HFFc6 (cell line): ENCODE measurements around the gene PLAAT5. TPM values are rescaled to one million over a fixed set of nuclear protein-coding genes. Genes with fewer than 3 reads are reported as not detected.

Source experiments
- DNase-seq: peaks from one replicate; pipeline ENCODE4 v3.0.0-alpha.2; 2018
- H3K27ac Mint-ChIP-seq: 2 replicates; pipeline ENCODE4 v1.8.0; 2020; ENCODE audit warnings: mild to moderate bottlenecking, mixed read lengths
- H3K27me3 Mint-ChIP-seq: 2 replicates; pipeline ENCODE4 v1.8.0; 2021; ENCODE audit warnings: mild to moderate bottlenecking, moderate library complexity, mixed read lengths; ENCODE audit not compliant: insufficient read depth
- H3K36me3 Mint-ChIP-seq: 2 replicates; pipeline ENCODE4 v1.8.0; 2021; ENCODE audit warnings: low read depth, mixed read lengths
- H3K4me1 Mint-ChIP-seq: 2 replicates; pipeline ENCODE4 v1.8.0; 2020; ENCODE audit warnings: low read depth, mixed read lengths
- H3K4me3 Mint-ChIP-seq: 2 replicates; pipeline ENCODE4 v1.8.0; 2020; ENCODE audit warnings: mild to moderate bottlenecking, moderate library complexity, mixed read lengths
- H3K9me3 Mint-ChIP-seq: 2 replicates; pipeline ENCODE4 v1.8.0; 2020; ENCODE audit warnings: mild to moderate bottlenecking, mixed read lengths
- CTCF ChIP-seq: fragments of 200-600 bp; sonication (generic); IDR thresholded peaks from 2 replicates; pipeline ENCODE4 v1.5.0; 2021; ENCODE audit warnings: antibody characterized with exemption, mild to moderate bottlenecking
- total RNA-seq, 6 experiments: library from RNA; stranded (reverse); fragmentation: NEBNext Ultra II Directional; extraction: Animal tissue kit (Norgen Biotek cat#: 25700); gene quantifications; 2 replicates in 1 of 6; 3 replicates in 5 of 6; pipeline ENCODE4 v1.2.3, GENCODE V29; 2021

PLAAT5 gene
- total RNA-seq, 6 experiments from 2014 or later: not detected

DNA sequence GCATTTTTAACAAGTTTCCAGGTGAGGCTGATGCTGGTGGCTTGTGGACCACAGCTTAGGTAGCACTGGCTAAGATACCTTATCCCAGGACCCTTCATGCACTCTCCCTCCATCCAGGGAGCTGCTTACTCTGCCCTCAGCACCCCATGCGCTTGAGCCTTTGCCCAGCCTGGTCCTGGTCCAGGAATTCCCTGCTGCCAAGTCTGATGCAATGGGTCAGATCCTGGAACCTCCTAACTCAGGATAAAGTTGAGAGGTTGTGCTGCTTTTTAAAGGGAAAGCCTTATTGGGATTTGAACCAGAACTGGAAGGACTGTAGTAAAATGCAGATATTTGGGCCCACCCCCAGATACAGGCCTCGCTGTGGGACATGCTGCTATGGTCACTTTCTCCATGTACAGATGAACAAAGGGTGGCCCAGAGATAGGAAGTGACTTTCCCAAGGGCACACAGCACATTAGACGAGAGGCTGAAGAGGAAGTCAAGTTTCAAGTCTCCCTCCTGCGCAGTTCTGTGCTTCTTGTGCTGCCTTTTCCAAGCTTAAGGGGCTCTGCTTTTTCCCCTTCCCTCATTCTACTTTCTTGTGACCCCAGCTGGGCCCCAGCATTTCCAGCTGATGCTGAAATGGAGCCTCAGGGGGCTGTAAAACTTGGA is 14.1 kb upstream of the PLAAT5 start:
- no peak overlapping the region for H3K4me3 Mint-ChIP-seq
- H3K27me3 Mint-ChIP-seq: peaks cover 31% of the 10 kb centered on the region
- H3K27ac Mint-ChIP-seq: no peak overlapping the region
- H3K9me3 Mint-ChIP-seq: peaks cover 9% of the 10 kb centered on the region
- no peaks in the 10 kb centered on the region for H3K4me1 Mint-ChIP-seq
- H3K36me3 Mint-ChIP-seq: peaks cover 6% of the 10 kb centered on the region
- no peak for DNase-seq
- TF ChIP-seq CTCF: no peak

GRCh38 chr11:63504054-63504453 is 13.1 kb upstream of the PLAAT5 start:
- no peaks in the 10 kb centered on the region for H3K4me1 Mint-ChIP-seq

DNA sequence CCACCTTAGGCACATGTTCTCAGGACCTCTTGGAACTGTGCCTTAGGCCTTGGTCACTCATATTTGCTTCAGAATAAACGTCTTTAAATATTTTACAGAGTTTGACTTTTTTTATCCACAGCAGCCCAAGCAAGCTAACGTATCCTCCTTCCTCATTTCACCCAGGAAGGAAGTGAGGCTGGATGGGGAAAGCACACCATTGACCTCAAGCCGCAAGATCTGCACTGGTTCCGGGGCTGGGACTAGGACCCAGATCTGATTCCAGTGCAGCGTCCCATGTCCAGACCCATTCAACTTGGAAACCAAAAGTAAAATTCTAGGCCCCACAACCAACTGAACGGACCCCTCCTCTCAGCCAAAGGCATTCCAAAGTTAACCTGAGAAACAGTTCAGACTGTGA is 12.5 kb upstream of the PLAAT5 start:
- Mint-ChIP-seq H3K9me3 (peaks cover 18% of the 10 kb centered on the region), H3K4me3 (no peak overlapping the region), H3K36me3 (peaks cover 6% of the 10 kb centered on the region), H3K4me1 (no peaks in the 10 kb centered on the region), H3K27me3 (peaks cover 25% of the 10 kb centered on the region), H3K27ac (no peak overlapping the region)
- DNase-seq: no peak
- TF ChIP-seq CTCF: no peak

More at GRCh38 chr11:63504054-63504453, 13.1 kb upstream of the PLAAT5 start:
- Mint-ChIP-seq H3K36me3 (peaks cover 6% of the 10 kb centered on the region), H3K4me3 (no peak overlapping the region), H3K27ac (no peak overlapping the region), H3K9me3 (peaks cover 18% of the 10 kb centered on the region), H3K27me3 (peaks cover 29% of the 10 kb centered on the region)
- DNase-seq: no peak
- no peak for TF ChIP-seq CTCF

DNA sequence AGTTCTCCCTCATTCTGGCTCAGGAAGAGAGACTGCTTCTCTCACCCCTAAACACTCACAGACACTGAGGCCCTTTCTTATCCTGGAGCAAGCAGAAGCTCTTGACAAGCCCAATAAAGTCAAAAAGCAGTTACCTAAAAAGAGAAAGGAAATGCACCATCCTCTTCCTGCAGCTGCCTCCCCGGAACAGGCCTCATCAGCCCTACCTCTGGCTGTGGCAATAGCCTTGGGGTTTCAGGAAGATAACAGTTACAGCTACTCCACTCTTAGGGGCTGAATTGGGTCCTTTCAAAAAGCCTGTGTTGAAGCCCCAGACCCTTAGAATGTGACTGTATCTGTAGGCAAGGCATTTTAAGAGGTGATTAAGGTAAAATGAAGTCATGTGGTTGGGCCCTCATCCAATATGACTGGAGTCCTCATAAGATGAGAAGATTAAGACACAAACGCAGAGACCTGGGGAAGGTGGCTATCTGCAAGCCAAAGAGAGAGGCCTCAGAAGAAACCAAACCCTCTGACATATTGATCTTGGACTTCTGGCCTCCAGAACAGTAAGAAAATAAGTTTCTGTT is 11.4 kb upstream of the PLAAT5 start:
- H3K4me3 Mint-ChIP-seq: no peak overlapping the region
- H3K9me3 Mint-ChIP-seq: peaks cover 18% of the 10 kb centered on the region
- peaks cover 6% of the 10 kb centered on the region for H3K36me3 Mint-ChIP-seq
- peaks cover 26% of the 10 kb centered on the region for H3K27me3 Mint-ChIP-seq
- H3K4me1 Mint-ChIP-seq: no peaks in the 10 kb centered on the region
- H3K27ac Mint-ChIP-seq: no peak overlapping the region
- no peak for DNase-seq
- no peak for TF ChIP-seq CTCF

DNA sequence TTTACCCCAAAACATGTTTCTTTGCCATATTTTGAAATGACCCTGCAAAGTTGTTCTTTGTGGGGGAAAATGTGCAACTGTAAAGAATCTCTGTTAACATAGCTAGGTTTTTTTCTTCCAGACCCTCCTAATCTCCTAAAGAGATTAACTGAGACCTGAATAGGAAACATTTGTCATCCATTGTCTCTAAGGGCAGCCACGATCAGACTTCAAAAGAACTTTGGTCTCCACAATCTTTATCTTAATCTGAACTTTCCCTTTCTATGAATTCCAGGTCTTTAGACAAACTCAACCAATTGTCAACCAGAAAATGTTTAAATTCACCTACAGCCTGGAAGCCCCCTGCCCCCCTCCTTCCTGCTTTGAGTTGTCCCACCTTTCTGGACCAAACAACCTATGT is 10.3 kb upstream of the PLAAT5 start:
- no peak for DNase-seq
- no peak for TF ChIP-seq CTCF
- no peak overlapping the region for H3K4me3 Mint-ChIP-seq
- peaks cover 6% of the 10 kb centered on the region for H3K36me3 Mint-ChIP-seq
- no peak overlapping the region for H3K27ac Mint-ChIP-seq
- H3K9me3 Mint-ChIP-seq: peaks cover 18% of the 10 kb centered on the region
- peaks cover 34% of the 10 kb centered on the region for H3K27me3 Mint-ChIP-seq
- no peaks in the 10 kb centered on the region for H3K4me1 Mint-ChIP-seq
